AG04450 (cell line): ENCODE measurements around the gene NR1I3. TPM values are rescaled to one million over a fixed set of nuclear protein-coding genes. Genes with fewer than 3 reads are reported as not detected.

Experiments
- CTCF ChIA-PET: fragments of 300-600, 350-600 bp; formaldehyde crosslinking; extraction: SDS; loops from one replicate; lab custom pipeline; 2022; ENCODE audit warnings: antibody characterized with exemption, inconsistent platforms; lab: Charles Lee
- POLR2A ChIA-PET: fragments of 350-600 bp; formaldehyde crosslinking; extraction: SDS; loops from one replicate; lab custom pipeline; 2021; ENCODE audit warnings: antibody characterized with exemption, inconsistent platforms; lab: Yijun Ruan, JAX
- DNase-seq: peaks from one replicate; pipeline ENCODE4 v3.0.0-alpha.2; 2011; ENCODE audit warnings: low read depth, low spot score
- H3K27ac ChIP-seq: one replicate; pipeline ENCODE4 v1.5.1; 2012; ENCODE audit warnings: low read depth, low read length, control low read depth
- H3K27me3 ChIP-seq: one replicate; pipeline ENCODE4 v1.6.0; 2012; ENCODE audit warnings: low read length; ENCODE audit not compliant: control insufficient read depth, insufficient read depth
- H3K4me3 ChIP-seq: 2 replicates; pipeline ENCODE4 v1.5.1; 2011; ENCODE audit warnings: mild to moderate bottlenecking, low read depth, low read length, control low read depth
- H3K9me3 ChIP-seq: 2 replicates; pipeline ENCODE4 v1.5.1; 2012; ENCODE audit warnings: low read length; ENCODE audit not compliant: control insufficient read depth, insufficient read depth
- CTCF ChIP-seq: IDR thresholded peaks from 2 replicates; pipeline ENCODE4 v1.5.1; 2011; ENCODE audit warnings: low read depth, low read length, control low read depth, inconsistent platforms
- polyA minus RNA-seq: library from RNA; depleted of rRNA, polyadenylated mRNA; stranded (reverse); fragments of >200 nt; gene quantifications from 2 replicates; pipeline ENCODE4 v1.2.3, GENCODE V29; 2011; rRNA and poly(A)+ RNA removed
- polyA plus RNA-seq: library from polyadenylated mRNA; depleted of rRNA; stranded (reverse); fragments of >200 nt; gene quantifications from 2 replicates; pipeline ENCODE4 v1.2.3, GENCODE V29; 2011; rRNA removed

NR1I3 gene
- polyA plus RNA-seq (not detected in 2 replicates), polyA minus RNA-seq (not detected in 2 replicates)

- no peak for DNase-seq
- H3K9me3 ChIP-seq = no peaks in the 10 kb centered on the region
- CTCF ChIA-PET = interaction anchor here (1.1 to 1.6 kb wide), 3 partner anchors 11 to 144 kb away, joined by 3 to 11 read pairs (median 5); no protein-coding TSS in a partner anchor
- POLR2A ChIA-PET = no interaction called here
- no peak within 1 kb of the TSS for H3K4me3 ChIP-seq
- H3K27ac ChIP-seq = no peak within 1 kb of the TSS
- peaks cover 11% of the 10 kb centered on the region for H3K27me3 ChIP-seq
- no peak for TF ChIP-seq CTCF
These were observed at the start of gene NR1I3 for GRCh38 chr1:161238039-161238473. TSS of gene NR1I3 (minus strand) at chr1:161238203. CDS start at chr1:161236565, 1,638 bp downstream.

GRCh38 chr1:161287482-161288054 lies 49.6 kb upstream of the NR1I3 start:
- DNase-seq = no peak
- no peak for TF ChIP-seq CTCF
- H3K4me3 ChIP-seq = no peak overlapping the region
- no peak overlapping the region for H3K27ac ChIP-seq
- no peaks in the 10 kb centered on the region for H3K9me3 ChIP-seq
- ChIA-PET POLR2A (no interaction called here), CTCF (interaction anchor here (0.9 to 1.6 kb wide), 3 partner anchors 18 to 62 kb away, joined by 3 to 6 read pairs (median 5); partner anchors contain the start of gene TOMM40L)
- peaks cover 16% of the 10 kb centered on the region for H3K27me3 ChIP-seq

- no peaks in the 10 kb centered on the region for H3K9me3 ChIP-seq
- DNase-seq = no peak
- ChIA-PET CTCF (interaction anchor here (0.7 kb wide), 1 partner anchor 19 kb away, joined by 4 read pairs; no protein-coding TSS in a partner anchor), POLR2A (no interaction called here)
- peaks cover 17% of the 10 kb centered on the region for H3K27me3 ChIP-seq
- no peak overlapping the region for H3K4me3 ChIP-seq
- no peak for TF ChIP-seq CTCF
- H3K27ac ChIP-seq = no peak overlapping the region
These were observed 47.5 kb upstream of the NR1I3 start for GRCh38 chr1:161285521-161285920.

- ChIA-PET CTCF (interaction anchor here (0.7 kb wide), 1 partner anchor 19 kb away, joined by 4 read pairs; no protein-coding TSS in a partner anchor), POLR2A (no interaction called here)
- no peaks in the 10 kb centered on the region for H3K9me3 ChIP-seq
- H3K27me3 ChIP-seq = peaks cover 17% of the 10 kb centered on the region
- no peak overlapping the region for H3K27ac ChIP-seq
- H3K4me3 ChIP-seq = no peak overlapping the region
- no peak for DNase-seq
- no peak for TF ChIP-seq CTCF
These were observed 47.1 kb upstream of the NR1I3 start for GRCh38 chr1:161285113-161285512.

GRCh38 chr1:161282991-161283390 lies 45.0 kb upstream of the NR1I3 start:
- Histone ChIP-seq H3K9me3 (no peaks in the 10 kb centered on the region), H3K27me3 (peaks cover 17% of the 10 kb centered on the region), H3K4me3 (no peak overlapping the region), H3K27ac (no peak overlapping the region)
- TF ChIP-seq CTCF = no peak
- no peak for DNase-seq
- POLR2A ChIA-PET = no interaction called here
- CTCF ChIA-PET = interaction anchor here (0.8 to 1.5 kb wide), 2 partner anchors 8 to 72 kb away, joined by 3 to 11 read pairs; no protein-coding TSS in a partner anchor
